GM12891 (cell line): ENCODE measurements around the gene AGTPBP1.

Experiments used
- POLR2A ChIP-seq: IDR thresholded peaks from 2 replicates; pipeline ENCODE4 v1.6.1; 2011; ENCODE audit warnings: low read depth, low read length, control low read depth
- POLR2AphosphoS5 ChIP-seq: IDR thresholded peaks from 2 replicates; pipeline ENCODE4 v1.6.1; 2011; ENCODE audit warnings: low read depth, low read length, control low read depth
- POU2F2 ChIP-seq: IDR thresholded peaks from 2 replicates; pipeline ENCODE4 v1.6.1; 2011; ENCODE audit warnings: low read depth, mild to moderate bottlenecking, control low read depth, low read length, moderate library complexity
- TAF1 ChIP-seq: IDR thresholded peaks from 2 replicates; pipeline ENCODE4 v1.6.1; 2011; ENCODE audit warnings: low read depth, low read length, control low read depth

- TF ChIP-seq POLR2A (no peak), TAF1 (no peak), POLR2AphosphoS5 (no peak), POU2F2 (no peak)
Observed at GRCh38 chr9:85603936-85604335, 137.8 kb downstream of the AGTPBP1 start.
